ENCODE results near the gene PRR19.

Gene PRR19

GRCh38 chr19:42273407-42274064 is 28.4 kb upstream of the PRR19 start:
- no peak overlapping the region for H3K4me3 ChIP-seq (replicated peaks; ENCODE audit: low read depth, low read length)
- no peak for DNase-seq (ENCODE audit: low read depth)
- TF ChIP-seq CTCF (IDR thresholded peaks at IDR 0.05; ENCODE audit: low read length, missing control alignments), result no peak

GRCh38 chr19:42274065-42274682 is 27.8 kb upstream of the PRR19 start:
- no peak for TF ChIP-seq CTCF (IDR thresholded peaks at IDR 0.05; ENCODE audit: low read length, missing control alignments)
- H3K4me3 ChIP-seq (replicated peaks; ENCODE audit: low read depth, low read length), result no peak overlapping the region
- no peak for DNase-seq (ENCODE audit: low read depth)

GRCh38 chr19:42275103-42275502 is 26.8 kb upstream of the PRR19 start:
- no peak for TF ChIP-seq CTCF (IDR thresholded peaks at IDR 0.05; ENCODE audit: low read length, missing control alignments)
- H3K4me3 ChIP-seq (replicated peaks; ENCODE audit: low read depth, low read length), result no peak overlapping the region

GRCh38 chr19:42275517-42275916 is 26.4 kb upstream of the PRR19 start:
- H3K4me3 ChIP-seq (replicated peaks; ENCODE audit: low read depth, low read length), result no peak overlapping the region
- no peak for DNase-seq (ENCODE audit: low read depth)
- no peak for TF ChIP-seq CTCF (IDR thresholded peaks at IDR 0.05; ENCODE audit: low read length, missing control alignments)

More at GRCh38 chr19:42275103-42275502, 26.8 kb upstream of the PRR19 start:
- DNase-seq (ENCODE audit: low read depth), result no peak

GRCh38 chr19:42276284-42276683 is 25.6 kb upstream of the PRR19 start:
- TF ChIP-seq CTCF (IDR thresholded peaks at IDR 0.05; ENCODE audit: low read length, missing control alignments), result no peak
- no peak for DNase-seq (ENCODE audit: low read depth)
- H3K4me3 ChIP-seq (replicated peaks; ENCODE audit: low read depth, low read length), result no peak overlapping the region

- DNase-seq (ENCODE audit: low read depth), result no peak
- no peak for TF ChIP-seq CTCF (IDR thresholded peaks at IDR 0.05; ENCODE audit: low read length, missing control alignments)
- no peak overlapping the region for H3K4me3 ChIP-seq (replicated peaks; ENCODE audit: low read depth, low read length)
Measured at GRCh38 chr19:42276821-42277220, 25.1 kb upstream of the PRR19 start.
